Sciatic nerve (tissue), 2 donors: ENCODE results near the gene MBOAT2. TPM values are rescaled to one million over a fixed set of nuclear protein-coding genes. Genes with fewer than 3 reads are reported as not detected.

Experiments
- ATAC-seq: fragments of 200-7000 bp; cut with Tn5 transposase; one replicate; pipeline ENCODE4 v1.9.1; 2020; ENCODE audit warnings: mild to moderate bottlenecking, moderate library complexity
- DNase-seq: peaks from one replicate; pipeline ENCODE4 v3.0.0-alpha.2; 2020; ENCODE audit warnings: low spot score
- intact Hi-C: fragments of 100-400 bp; cut with DNase I; formaldehyde crosslinking; loops from one replicate; pipeline ENCODE4 v1.14.2; 2022
- total RNA-seq: library from RNA; stranded (reverse); fragmentation: NEBNext Ultra II Directional; extraction: Animal tissue kit (Norgen Biotek cat#: 25700); gene quantifications from one replicate; pipeline ENCODE4 v1.2.1, GENCODE V29; 2021
- donor health status: DM: no; HTN: no; CAD: no.
- donor health status: DM: no; HTN: no; CAD: no.

The MBOAT2 gene
- total RNA-seq, 1 donor from 2014 or later: 67.6 TPM

- ATAC-seq (no peak), DNase-seq (no peak)
- intact Hi-C loops: no loop called here
Measured at GRCh38 chr2:9020267-9020666, 16.8 kb upstream of the MBOAT2 start.

DNA sequence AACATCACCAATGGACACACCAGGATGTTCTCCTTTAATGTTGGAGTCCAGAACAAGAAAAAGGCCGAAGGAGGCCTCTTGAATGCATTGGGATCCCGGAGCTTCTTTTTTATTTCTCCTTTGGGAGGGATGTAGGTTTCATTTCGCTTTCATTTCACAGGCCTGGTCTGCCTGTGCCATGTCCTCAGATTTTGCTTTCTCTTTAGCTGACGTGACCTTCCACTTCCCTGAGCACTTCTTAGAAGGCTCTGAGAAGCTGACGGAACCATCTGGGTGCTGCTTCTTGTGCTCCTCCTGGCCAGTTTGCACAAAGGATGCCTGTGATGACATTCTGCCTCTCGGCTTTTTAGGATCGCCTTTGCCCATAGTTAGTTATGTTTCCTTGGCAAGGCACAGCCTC, 15.1 kb upstream of the MBOAT2 start:
- intact Hi-C loops: no loop called here
- DNase-seq: no peak
- no peak for ATAC-seq

DNA sequence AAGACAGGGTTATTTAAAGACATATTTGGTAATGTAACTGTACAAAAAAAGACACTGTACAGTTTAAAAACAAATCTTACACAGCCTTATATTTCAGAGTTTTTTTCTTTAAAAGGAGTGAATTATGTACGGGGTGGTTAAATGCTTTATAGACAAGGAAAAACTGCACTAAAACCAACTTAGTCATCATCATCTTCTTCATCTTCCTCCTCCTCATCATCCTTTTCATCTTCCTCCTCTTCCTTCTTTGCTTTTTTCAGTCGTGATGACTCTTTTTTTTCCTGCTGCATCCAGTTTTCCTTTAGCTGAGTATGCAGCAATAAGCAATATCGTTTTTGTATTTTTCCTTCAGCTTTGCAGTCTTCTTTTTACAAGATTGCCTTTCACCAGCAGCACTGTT, 14.6 kb upstream of the MBOAT2 start:
- ATAC-seq (no peak), DNase-seq (no peak)
- intact Hi-C loops: no loop called here

DNA sequence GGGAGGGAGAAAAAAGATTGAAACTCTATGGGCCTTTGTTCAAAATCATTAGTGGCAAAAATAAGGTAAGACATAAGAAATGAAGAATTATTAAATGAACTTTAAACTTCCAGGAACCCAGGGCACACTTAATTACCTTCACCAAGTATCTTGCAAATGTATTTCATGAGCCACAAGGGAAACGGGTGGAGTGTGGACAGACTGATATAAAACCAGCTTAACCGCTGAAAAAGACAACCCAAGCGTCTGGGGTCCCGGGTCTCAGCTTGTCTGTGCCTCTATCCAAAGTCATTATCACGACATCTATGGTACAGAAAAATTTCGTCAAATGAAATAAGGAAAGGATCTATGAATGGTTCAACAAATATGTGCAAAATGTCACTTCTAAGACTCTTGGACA, 13.9 kb upstream of the MBOAT2 start:
- intact Hi-C loops: no loop called here

GRCh38 chr2:9015998-9016397, 12.5 kb upstream of the MBOAT2 start:
- intact Hi-C loops: no loop called here
- ATAC-seq (no peak), DNase-seq (no peak)

More for the DNA sequence above, 13.9 kb upstream of the MBOAT2 start:
- DNase-seq: no peak
- no peak for ATAC-seq

- DNase-seq (no peak), ATAC-seq (no peak)
- intact Hi-C loops: no loop called here
Measured at GRCh38 chr2:9013403-9013802, 9.9 kb upstream of the MBOAT2 start.

GRCh38 chr2:9010866-9011265, 7.4 kb upstream of the MBOAT2 start:
- intact Hi-C loops: no loop called here

DNA sequence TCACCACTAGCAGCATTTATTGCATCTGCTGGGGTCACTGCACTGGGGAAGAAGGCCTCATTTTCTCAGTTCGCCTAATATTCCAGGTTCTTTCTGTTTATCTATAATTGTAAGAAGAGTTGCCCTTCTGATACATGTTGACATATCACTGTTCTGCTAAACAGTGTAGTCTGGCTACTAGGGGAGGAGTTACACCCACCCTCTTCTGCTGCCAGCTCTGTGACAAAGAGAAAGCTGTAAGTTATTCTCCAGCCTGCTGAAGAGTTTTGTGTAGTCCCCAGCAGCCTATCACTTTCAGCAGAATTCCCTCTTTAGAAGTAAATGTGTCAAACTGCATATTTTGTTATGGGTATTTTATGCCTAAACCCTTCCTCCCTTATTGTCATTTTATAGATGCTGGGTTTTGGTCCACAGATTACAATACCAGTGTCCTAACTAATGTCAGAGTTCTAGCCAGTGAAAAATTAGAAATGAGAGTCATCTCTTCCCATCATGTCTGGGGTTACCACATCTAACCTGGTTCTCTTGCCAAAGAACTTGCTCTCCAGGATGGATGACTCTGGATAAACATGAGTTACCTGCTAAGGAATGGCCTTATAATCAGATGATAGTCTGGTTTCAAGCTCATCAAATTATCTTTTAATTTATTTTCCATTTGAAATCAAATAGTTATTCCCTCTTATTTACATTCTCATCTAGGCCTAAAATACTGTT, 5.6 kb upstream of the MBOAT2 start:
- DNase-seq: no peak
- ATAC-seq: peak; percentile 60
- intact Hi-C loops: no loop called here

More at GRCh38 chr2:9010866-9011265, 7.4 kb upstream of the MBOAT2 start:
- ATAC-seq: no peak
- DNase-seq: no peak

DNA sequence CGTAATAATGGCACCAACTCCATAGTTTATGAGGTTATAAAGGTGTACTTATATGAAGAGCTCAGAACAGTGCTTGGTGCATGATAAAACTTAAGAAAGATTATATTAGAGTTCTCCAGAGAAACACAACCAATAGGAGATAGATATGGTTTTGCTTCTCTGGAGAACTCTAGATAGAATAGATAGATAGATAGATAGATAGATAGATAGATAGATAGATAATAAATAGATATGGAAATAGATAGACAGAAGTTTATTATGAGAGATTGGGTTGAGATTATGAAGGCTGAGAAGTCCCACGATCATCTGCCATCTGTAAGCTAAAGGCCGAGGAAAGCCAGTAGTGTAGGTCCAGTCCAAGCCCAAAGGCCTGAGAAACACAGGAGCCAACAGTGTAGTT, 2.9 kb upstream of the MBOAT2 start:
- intact Hi-C loops: no loop called here
- DNase-seq: no peak

DNA sequence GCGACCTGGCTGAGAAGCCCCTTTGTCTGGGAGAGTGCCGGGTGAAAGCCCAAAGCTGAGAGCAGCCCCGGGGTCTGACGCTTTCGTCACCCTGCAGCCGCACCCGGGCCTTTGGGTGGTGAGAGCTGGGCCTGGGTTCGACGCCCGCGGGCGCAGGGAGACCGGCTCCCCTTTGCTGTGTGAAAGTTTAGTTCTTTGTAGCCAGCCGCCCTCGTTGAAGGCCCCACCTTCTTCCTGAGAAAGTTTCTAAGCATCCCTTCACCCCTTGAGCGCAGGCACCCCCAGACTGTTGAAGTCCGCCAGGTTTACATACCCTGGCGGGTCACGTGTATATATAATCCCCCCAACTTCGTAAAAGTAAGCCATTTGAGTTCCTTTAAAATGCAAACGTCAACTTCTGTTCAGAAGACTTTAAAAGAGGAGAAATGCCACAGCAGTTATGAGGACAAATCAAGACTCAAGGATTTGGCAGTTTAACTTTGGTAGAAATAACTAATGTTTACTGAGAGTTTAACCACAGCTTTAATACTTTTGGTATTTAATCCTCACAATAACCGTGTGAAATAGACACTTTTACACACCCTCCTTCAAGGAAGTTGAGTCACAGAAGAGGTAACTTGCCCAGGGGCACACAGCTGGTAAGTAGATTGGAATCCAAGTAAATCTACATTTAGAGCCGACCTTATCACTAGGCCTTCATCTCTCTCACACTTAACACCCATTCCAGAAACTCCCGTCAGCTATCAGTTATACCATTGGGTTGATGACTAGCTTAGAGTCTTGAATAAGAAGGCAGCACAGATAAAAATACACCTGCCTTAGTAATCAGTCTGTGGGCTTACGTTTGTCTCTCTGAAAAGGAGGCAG, 1.1 kb upstream of the MBOAT2 start:
- DNase-seq (no peak), ATAC-seq (no peak)
- intact Hi-C loops: loop anchor here (5.0 kb wide), 1 partner anchor 127 kb away; no protein-coding TSS in a partner anchor

More for the DNA sequence above, 2.9 kb upstream of the MBOAT2 start:
- no peak for ATAC-seq

DNA sequence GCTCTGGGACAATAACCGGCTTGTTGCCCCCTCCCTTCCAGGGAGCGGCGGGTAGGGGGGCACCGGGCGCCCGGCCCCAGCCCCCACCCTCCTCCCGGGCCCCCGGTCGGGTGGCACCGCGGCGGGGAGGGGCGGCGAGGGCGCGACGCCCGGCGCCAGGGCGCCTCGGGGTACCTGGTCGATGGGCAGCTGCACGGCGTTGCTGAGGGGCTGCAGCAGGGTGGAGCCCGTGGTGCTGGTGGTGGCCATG, 193 bp downstream of the MBOAT2 start:
- DNase-seq: no peak
- intact Hi-C loops: loop anchor here (5.0 kb wide), 1 partner anchor 126 kb away; no protein-coding TSS in a partner anchor
- ATAC-seq: no peak

GRCh38 chr2:9002637-9003365, 683 bp downstream of the MBOAT2 start:
- intact Hi-C loops: loop anchor here (5.0 kb wide), 1 partner anchor 126 kb away; no protein-coding TSS in a partner anchor
- peak; percentile 59 for DNase-seq
- peak; percentile 7 for ATAC-seq

DNA sequence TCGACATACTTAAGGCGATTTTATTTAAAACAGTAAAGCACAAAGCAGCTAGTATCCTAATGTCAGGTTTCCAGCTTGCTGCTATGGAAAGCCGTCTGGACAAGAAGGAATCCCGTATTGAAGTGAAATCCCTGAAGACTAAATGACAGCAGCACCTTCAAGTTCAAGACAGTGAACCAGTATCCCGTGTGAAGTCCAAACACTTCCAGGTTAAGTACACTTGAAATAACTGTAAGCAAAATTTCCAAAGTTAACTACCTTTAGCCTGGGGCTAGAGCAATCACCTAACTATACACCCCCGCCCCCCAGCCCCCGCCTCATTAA, 1.2 kb downstream of the MBOAT2 start:
- intact Hi-C loops: loop anchor here (5.0 kb wide), 1 partner anchor 125 kb away; no protein-coding TSS in a partner anchor
- DNase-seq: no peak
- ATAC-seq: no peak

GRCh38 chr2:9001778-9002177, 1.7 kb downstream of the MBOAT2 start:
- no peak for DNase-seq

DNA sequence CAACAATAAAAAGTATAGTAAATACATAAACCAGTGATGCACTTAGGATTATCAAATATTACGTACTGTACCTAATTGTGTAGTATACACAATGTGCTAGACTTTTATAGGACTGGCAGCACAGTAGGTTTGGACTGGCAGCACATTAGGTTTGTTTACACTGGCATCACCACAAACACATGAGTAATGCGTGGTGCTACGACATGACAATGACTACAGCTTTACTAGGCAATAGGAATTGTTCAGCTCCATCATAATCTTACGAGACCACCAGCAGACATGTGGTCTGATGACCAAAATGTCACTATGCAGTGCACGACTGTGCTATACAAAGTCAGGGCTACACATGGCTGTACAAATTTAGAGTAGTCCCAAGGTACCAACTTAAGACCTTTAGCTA, 2.3 kb downstream of the MBOAT2 start:
- intact Hi-C loops: loop anchor here (5.0 kb wide), 1 partner anchor 124 kb away; no protein-coding TSS in a partner anchor
- DNase-seq: no peak
- no peak for ATAC-seq

More at GRCh38 chr2:9001778-9002177, 1.7 kb downstream of the MBOAT2 start:
- intact Hi-C loops: loop anchor here (5.0 kb wide), 1 partner anchor 124 kb away; no protein-coding TSS in a partner anchor
- no peak for ATAC-seq

DNA sequence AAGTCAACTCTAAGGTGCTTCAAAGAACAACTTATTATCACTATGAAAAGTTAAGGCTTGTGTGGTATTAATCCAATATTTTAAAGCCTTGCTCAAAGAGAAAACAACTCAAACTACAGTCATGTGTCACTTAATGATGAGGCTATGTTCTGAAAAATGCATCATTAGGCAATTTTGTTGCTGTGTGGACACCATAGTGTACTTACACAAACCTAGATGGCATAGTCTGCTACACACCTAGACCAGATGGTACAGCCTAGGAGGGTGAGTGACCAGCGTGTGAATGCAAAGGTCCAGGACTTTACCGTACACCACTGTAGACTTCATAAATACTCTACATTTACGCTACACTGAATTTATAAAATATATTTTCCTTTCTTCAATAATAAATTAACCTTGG, 3.0 kb downstream of the MBOAT2 start:
- DNase-seq (no peak), ATAC-seq (no peak)
- intact Hi-C loops: loop anchor here (5.0 kb wide), 1 partner anchor 123 kb away; no protein-coding TSS in a partner anchor

DNA sequence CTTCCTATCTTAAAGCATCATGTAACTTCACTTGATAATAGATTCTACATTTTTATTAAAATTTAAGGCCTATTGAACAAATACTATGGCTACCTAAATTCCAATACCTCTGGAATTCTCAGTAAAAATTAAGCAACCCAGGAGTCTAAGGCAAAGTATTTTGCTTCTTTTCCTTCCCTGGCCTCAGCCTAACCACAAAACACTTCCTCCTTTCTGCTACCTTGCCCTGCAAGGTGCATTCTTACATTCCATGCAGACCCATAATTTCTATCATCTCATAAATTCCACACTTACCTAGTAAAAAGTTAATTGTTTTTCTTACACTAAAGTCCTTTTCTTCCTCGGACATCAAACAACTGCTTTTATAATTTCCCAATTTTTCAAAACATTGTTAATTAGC, 3.7 kb downstream of the MBOAT2 start:
- DNase-seq: no peak
- intact Hi-C loops: loop anchor here (5.0 kb wide), 2 partner anchors 122 to 1163 kb away; no protein-coding TSS in a partner anchor
- no peak for ATAC-seq

GRCh38 chr2:8999102-8999446, 4.4 kb downstream of the MBOAT2 start:
- intact Hi-C loops: loop anchor here (5.0 kb wide), 1 partner anchor 1163 kb away; no protein-coding TSS in a partner anchor
- no peak for ATAC-seq

GRCh38 chr2:8998418-8999101, 4.9 kb downstream of the MBOAT2 start:
- DNase-seq: no peak
- intact Hi-C loops: loop anchor here (5.0 kb wide), 1 partner anchor 1164 kb away; no protein-coding TSS in a partner anchor
- no peak for ATAC-seq

More at GRCh38 chr2:8999102-8999446, 4.4 kb downstream of the MBOAT2 start:
- no peak for DNase-seq
